PC-9 (cell line): Measurements from ENCODE around the gene MPP3. TPM values are rescaled to one million over a fixed set of nuclear protein-coding genes. Genes with fewer than 3 reads are reported as not detected.

Experiments used
- BruUV-seq: library from RNA; stranded (reverse); fragments of 400-500 nt; replicated peaks from 2 replicates; lab custom pipeline; 2021; lab: Mats Ljungman, UMichigan
- CTCF ChIA-PET: fragments of 300-600 bp; sonication (Branson Sonifier 250); formaldehyde crosslinking; loops from one replicate; lab custom pipeline; 2022; ENCODE audit warnings: antibody characterized with exemption; lab: Charles Lee
- POLR2A ChIA-PET: fragments of 300-600 bp; sonication (Branson Sonifier 250); formaldehyde crosslinking; loops from one replicate; lab custom pipeline; 2022; ENCODE audit warnings: antibody characterized with exemption; ENCODE audit not compliant: unreplicated experiment; lab: Charles Lee
- DNase-seq, 2 experiments: peaks; one replicate each; pipeline versions ENCODE4 v3.0.0 to v3.0.0-alpha.2; 2015 to 2022; ENCODE audit warnings: mixed read lengths in 1 of 2
- H2AFZ ChIP-seq: fragments of 200-600 bp; sonication (generic); 2 replicates; pipeline ENCODE4 v1.8.1; 2017; ENCODE audit warnings: antibody characterized with exemption
- H3F3A ChIP-seq: fragments of 200-600 bp; sonication (generic); 2 replicates; pipeline ENCODE4 v1.8.1; 2017; ENCODE audit warnings: antibody characterized with exemption, mild to moderate bottlenecking, low read depth; ENCODE audit not compliant: insufficient read depth
- H3K27ac ChIP-seq: fragments of 200-600 bp; sonication (generic); 2 replicates; pipeline ENCODE4 v1.6.1; 2016; ENCODE audit warnings: mixed run types
- H3K27me3 ChIP-seq: fragments of 200-600 bp; sonication (generic); 2 replicates; pipeline ENCODE4 v1.6.1; 2016; ENCODE audit warnings: low read depth, mixed run types; ENCODE audit not compliant: insufficient read depth
- H3K36me3 ChIP-seq: fragments of 200-600 bp; sonication (generic); 2 replicates; pipeline ENCODE4 v1.6.1; 2016; ENCODE audit warnings: low read depth, mixed run types
- H3K4me1 ChIP-seq: fragments of 200-600 bp; sonication (generic); replicated peaks from 2 replicates; pipeline ENCODE4 v1.6.1; 2016; ENCODE audit warnings: mixed run types; ENCODE audit not compliant: insufficient read depth
- H3K4me2 ChIP-seq: fragments of 200-600 bp; sonication (generic); 2 replicates; pipeline ENCODE4 v1.6.1; 2017; ENCODE audit warnings: mixed run types
- H3K4me3 ChIP-seq: fragments of 200-600 bp; sonication (generic); 2 replicates; pipeline ENCODE4 v1.6.1; 2016; ENCODE audit warnings: mixed run types
- H3K79me2 ChIP-seq: fragments of 200-600 bp; sonication (generic); 2 replicates; pipeline ENCODE4 v1.6.1; 2017; ENCODE audit warnings: low read depth, mixed run types
- H3K9me2 ChIP-seq: fragments of 200-600 bp; sonication (generic); 2 replicates; pipeline ENCODE4 v1.8.1; 2017; ENCODE audit warnings: mild to moderate bottlenecking; ENCODE audit not compliant: insufficient read depth
- H3K9me3 ChIP-seq: fragments of 200-600 bp; sonication (generic); 2 replicates; pipeline ENCODE4 v1.8.1; 2016; ENCODE audit warnings: low read depth; ENCODE audit not compliant: insufficient read depth
- H4K20me1 ChIP-seq: fragments of 200-600 bp; sonication (generic); 2 replicates; pipeline ENCODE4 v1.8.1; 2017; ENCODE audit not compliant: insufficient read depth
- CTCF ChIP-seq: fragments of 200-600 bp; sonication (generic); conservative IDR thresholded peaks from 2 replicates; pipeline ENCODE4 v1.6.1; 2017; ENCODE audit warnings: mixed run types, antibody characterized with exemption, mild to moderate bottlenecking, moderate library complexity
- EZH2 ChIP-seq: fragments of 200-600 bp; sonication (generic); IDR thresholded peaks from 2 replicates; pipeline ENCODE4 v1.8.0; 2017; ENCODE audit warnings: antibody characterized with exemption, low read depth
- intact Hi-C: fragments of 100-400 bp; cut with micrococcal nuclease; formaldehyde crosslinking; loops from one replicate; pipeline ENCODE4 v1.10.0; 2022; ENCODE audit not compliant: unreplicated experiment
- total RNA-seq: library from RNA; stranded (reverse); gene quantifications from 2 replicates; pipeline ENCODE4 v1.2.3, GENCODE V29; 2021

The MPP3 gene
- total RNA-seq, 1 experiment from 2014 or later = 17.4 TPM

GRCh38 chr17:43864161-43864984 is 31.4 kb upstream of the MPP3 start:
- Histone ChIP-seq H3K4me2 (no peak overlapping the region), H3K79me2 (no peaks in the 10 kb centered on the region), H3K9me3 (no peaks in the 10 kb centered on the region; the same call in 1 of the 2 replicates), H3K27me3 (peaks cover 38% of the 10 kb centered on the region), H3K27ac (no peak overlapping the region), H3K4me3 (no peak overlapping the region), H3F3A (no peaks in the 10 kb centered on the region), H3K9me2 (no peaks in the 10 kb centered on the region), H2AFZ (no peak overlapping the region), H3K36me3 (no peaks in the 10 kb centered on the region), H3K4me1 (no peaks in the 10 kb centered on the region), H4K20me1 (no peaks in the 10 kb centered on the region)
- ChIA-PET POLR2A (no interaction called here), CTCF (interaction anchor here (0.6 kb wide), 2 partner anchors 18 to 98 kb away, joined by 3 read pairs; no protein-coding TSS in a partner anchor)
- intact Hi-C loops = no loop called here
- no TSS peak for BruUV-seq
- no peak for TF ChIP-seq EZH2
- TF ChIP-seq CTCF = no peak
- DNase-seq = no peak

GRCh38 chr17:43861960-43862359 is 29.0 kb upstream of the MPP3 start:
- no TSS peak for BruUV-seq
- peaks cover 46% of the 10 kb centered on the region for H3K27me3 ChIP-seq

DNA sequence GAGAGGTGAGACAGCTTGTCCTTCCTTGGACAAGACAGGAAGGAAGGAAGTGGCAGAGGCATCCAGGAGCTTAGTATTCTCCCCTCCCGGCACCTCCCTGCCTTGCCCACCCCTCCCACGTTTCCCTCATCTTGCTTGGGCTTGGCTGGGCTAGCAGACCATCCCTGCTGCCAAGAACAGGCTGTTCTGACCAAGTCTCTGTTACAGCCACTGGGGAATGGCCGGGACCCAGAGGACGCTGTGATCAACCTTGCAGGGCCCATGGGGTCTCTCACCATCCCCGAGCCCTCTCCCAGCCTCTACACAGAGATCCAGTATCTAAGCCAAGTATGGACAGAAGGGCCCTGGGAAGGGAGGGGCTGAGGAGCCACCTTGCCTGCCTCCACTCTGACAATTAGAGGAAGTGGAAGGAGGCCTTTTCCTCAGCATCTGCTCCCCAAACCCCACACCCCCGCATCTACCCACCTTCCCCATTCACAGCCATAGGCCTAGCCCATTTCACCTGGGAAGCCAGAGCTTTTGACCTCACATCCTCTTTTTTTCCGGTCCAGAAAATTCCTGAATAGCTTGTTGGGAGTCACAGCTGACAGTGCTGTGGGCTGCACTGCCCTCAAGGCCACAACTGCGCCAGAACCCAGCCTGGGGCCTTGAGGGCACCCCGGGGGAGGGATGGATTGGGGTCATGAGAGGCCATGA is 28.1 kb upstream of the MPP3 start:
- Histone ChIP-seq H3K9me2 (no peaks in the 10 kb centered on the region), H3F3A (no peaks in the 10 kb centered on the region), H3K36me3 (no peaks in the 10 kb centered on the region), H2AFZ (no peak overlapping the region), H3K27me3 (peaks cover 47% of the 10 kb centered on the region), H3K79me2 (no peaks in the 10 kb centered on the region), H3K4me1 (no peaks in the 10 kb centered on the region), H3K4me3 (no peak overlapping the region), H3K4me2 (no peak overlapping the region), H3K9me3 (no peaks in the 10 kb centered on the region), H3K27ac (no peak overlapping the region), H4K20me1 (no peaks in the 10 kb centered on the region)
- POLR2A ChIA-PET = no interaction called here
- no peak for DNase-seq
- intact Hi-C loops = no loop called here
- CTCF ChIA-PET = no interaction called here
- TF ChIP-seq CTCF = no peak
- no peak for TF ChIP-seq EZH2
- BruUV-seq = no TSS peak

More at GRCh38 chr17:43861960-43862359, 29.0 kb upstream of the MPP3 start:
- H3K9me3 ChIP-seq = no peaks in the 10 kb centered on the region
- no peaks in the 10 kb centered on the region for H3K79me2 ChIP-seq
- no peak overlapping the region for H2AFZ ChIP-seq
- POLR2A ChIA-PET = no interaction called here
- no peaks in the 10 kb centered on the region for H3F3A ChIP-seq
- H3K4me1 ChIP-seq = no peaks in the 10 kb centered on the region
- CTCF ChIA-PET = no interaction called here
- intact Hi-C loops = no loop called here
- no peaks in the 10 kb centered on the region for H3K36me3 ChIP-seq
- H4K20me1 ChIP-seq = no peaks in the 10 kb centered on the region
- no peak overlapping the region for H3K27ac ChIP-seq
- TF ChIP-seq CTCF = no peak
- no peak for TF ChIP-seq EZH2
- H3K4me2 ChIP-seq = no peak overlapping the region
- DNase-seq = no peak
- H3K9me2 ChIP-seq = no peaks in the 10 kb centered on the region
- H3K4me3 ChIP-seq = no peak overlapping the region
